GM21360 (cell line): ENCODE measurements around the gene RAPGEF1.

Experiments used
- ATAC-seq: cut with Tn5 transposase; IDR thresholded peaks from one replicate; pipeline ENCODE4 v1.9.1; 2021; ENCODE audit warnings: mild to moderate bottlenecking, moderate library complexity; ENCODE audit not compliant: unreplicated experiment

Gene RAPGEF1

GRCh38 chr9:131752231-131752884, 12.5 kb upstream of the RAPGEF1 start:
- no peak for ATAC-seq

- ATAC-seq = no peak
Observed at GRCh38 chr9:131748411-131748955, 8.6 kb upstream of the RAPGEF1 start.

- no peak for ATAC-seq
Observed at GRCh38 chr9:131747352-131747751, 7.5 kb upstream of the RAPGEF1 start.

- no peak for ATAC-seq
Observed at GRCh38 chr9:131745610-131746009, 5.7 kb upstream of the RAPGEF1 start.

GRCh38 chr9:131744720-131745201, 4.9 kb upstream of the RAPGEF1 start:
- ATAC-seq = no peak

- no peak for ATAC-seq
Observed at GRCh38 chr9:131744171-131744719, 4.4 kb upstream of the RAPGEF1 start.

GRCh38 chr9:131743501-131743900, 3.6 kb upstream of the RAPGEF1 start:
- no peak for ATAC-seq

GRCh38 chr9:131743096-131743495, 3.2 kb upstream of the RAPGEF1 start:
- ATAC-seq = no peak

GRCh38 chr9:131740898-131741297, 1.0 kb upstream of the RAPGEF1 start:
- no peak for ATAC-seq

- peak; percentile 23 for ATAC-seq
Observed at GRCh38 chr9:131739133-131739958, 530 bp downstream of the RAPGEF1 start.

- no peak for ATAC-seq
Observed at GRCh38 chr9:131738293-131739132, 1.4 kb downstream of the RAPGEF1 start.

GRCh38 chr9:131737426-131737825, 2.5 kb downstream of the RAPGEF1 start:
- no peak for ATAC-seq

GRCh38 chr9:131736431-131736830, 3.4 kb downstream of the RAPGEF1 start:
- ATAC-seq = no peak

GRCh38 chr9:131735238-131736128, 4.4 kb downstream of the RAPGEF1 start:
- ATAC-seq = no peak

GRCh38 chr9:131734781-131735180, 5.1 kb downstream of the RAPGEF1 start:
- no peak for ATAC-seq

GRCh38 chr9:131734165-131734610, 5.7 kb downstream of the RAPGEF1 start:
- no peak for ATAC-seq

- no peak for ATAC-seq
Observed at GRCh38 chr9:131733541-131734061, 6.3 kb downstream of the RAPGEF1 start.

GRCh38 chr9:131732636-131733289, 7.1 kb downstream of the RAPGEF1 start:
- no peak for ATAC-seq

GRCh38 chr9:131732061-131732526, 7.8 kb downstream of the RAPGEF1 start:
- no peak for ATAC-seq
